SK-N-MC (cell line): ENCODE results near the gene FAM20C.

ENCODE experiments used
- DNase-seq: peaks from one replicate; pipeline ENCODE4 v3.0.0-alpha.2; 2011; ENCODE audit warnings: low read depth, low spot score
- H3K27ac ChIP-seq: fragments of 200-600 bp; sonication (generic); 2 replicates; pipeline ENCODE4 v1.5.1; 2016; ENCODE audit warnings: mixed run types
- H3K36me3 ChIP-seq: fragments of 200-600 bp; sonication (generic); 2 replicates; pipeline ENCODE4 v1.6.1; 2017; ENCODE audit warnings: antibody characterized with exemption, low read length, mixed read lengths; ENCODE audit not compliant: insufficient read depth
- H3K4me3 ChIP-seq: fragments of 200-600 bp; sonication (generic); 2 replicates; pipeline ENCODE4 v1.5.1; 2016
- H3K9ac ChIP-seq: fragments of 200-600 bp; sonication (generic); 2 replicates; pipeline ENCODE4 v1.8.0; 2017; ENCODE audit warnings: mixed run types, mixed read lengths; ENCODE audit not compliant: insufficient read length
- H3K9me3 ChIP-seq: fragments of 200-600 bp; sonication (generic); 2 replicates; pipeline ENCODE4 v1.6.1; 2017; ENCODE audit warnings: low read depth, mild to moderate bottlenecking, antibody characterized with exemption, low read length, moderate library complexity, mixed read lengths
- EZH2 ChIP-seq: fragments of 200-600 bp; sonication (generic); IDR thresholded peaks from one replicate; pipeline ENCODE4 v1.6.1; 2017; ENCODE audit warnings: antibody characterized with exemption
- FOXP2 ChIP-seq: optimal IDR thresholded peaks from 2 replicates; pipeline ENCODE3; 2011; ENCODE audit warnings: mild to moderate bottlenecking, moderate library complexity; ENCODE audit not compliant: insufficient read depth; ENCODE audit errors: extremely low read length, control extremely low read depth
- POLR2AphosphoS5 ChIP-seq: IDR thresholded peaks from 2 replicates; pipeline ENCODE4 v1.6.1; 2012; ENCODE audit warnings: mild to moderate bottlenecking, low read depth, low read length, borderline replicate concordance

The FAM20C gene

DNA sequence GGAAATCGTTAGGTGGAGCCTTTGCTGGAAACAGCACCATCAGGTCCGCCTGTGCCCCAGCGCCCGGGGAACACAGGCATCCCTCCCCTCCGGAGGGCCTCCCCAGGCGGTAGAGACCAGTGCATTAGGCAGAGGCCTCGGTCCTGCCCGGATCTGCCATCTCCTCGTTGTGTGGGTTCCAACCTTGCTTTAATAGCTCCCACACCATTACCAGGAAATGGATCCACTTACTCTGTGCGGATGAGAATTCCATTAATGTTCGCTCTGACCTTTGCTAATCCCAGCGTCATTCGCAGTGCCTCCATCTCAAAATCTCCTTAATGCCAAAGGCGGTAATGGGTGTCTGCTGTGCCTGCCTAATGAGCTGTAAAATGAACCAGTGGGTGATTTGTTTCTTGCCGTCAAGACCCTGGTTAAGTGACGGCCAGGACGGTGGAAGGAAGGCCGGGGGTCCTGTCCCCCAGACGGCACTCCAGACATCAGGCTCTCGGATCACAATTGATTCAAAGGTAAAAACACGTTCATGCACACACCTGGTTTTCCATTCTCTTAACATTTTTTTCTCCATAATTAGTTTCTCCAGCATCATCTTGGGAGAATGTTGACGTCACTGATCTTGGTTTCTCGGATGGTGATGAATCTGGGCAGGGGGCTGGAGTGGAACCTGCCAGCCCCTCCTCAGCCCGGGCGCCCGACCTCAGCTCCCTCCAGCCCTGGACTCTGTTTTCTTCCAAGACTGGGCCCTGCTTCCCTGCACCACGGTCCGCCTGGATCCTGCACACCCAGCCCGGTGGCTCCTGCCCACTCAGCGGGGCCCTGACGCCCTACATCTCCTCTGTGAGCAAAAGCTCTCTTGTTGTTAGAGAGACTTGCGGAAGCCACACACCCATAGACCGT, 22.8 kb upstream of the FAM20C start:
- H3K9ac ChIP-seq = no peak overlapping the region
- no peak for TF ChIP-seq POLR2AphosphoS5
- no peak for TF ChIP-seq EZH2
- no peak for TF ChIP-seq FOXP2
- no peak overlapping the region for H3K27ac ChIP-seq
- H3K9me3 ChIP-seq = no peaks in the 10 kb centered on the region
- no peak overlapping the region for H3K4me3 ChIP-seq
- H3K36me3 ChIP-seq = no peaks in the 10 kb centered on the region
- DNase-seq = no peak

DNA sequence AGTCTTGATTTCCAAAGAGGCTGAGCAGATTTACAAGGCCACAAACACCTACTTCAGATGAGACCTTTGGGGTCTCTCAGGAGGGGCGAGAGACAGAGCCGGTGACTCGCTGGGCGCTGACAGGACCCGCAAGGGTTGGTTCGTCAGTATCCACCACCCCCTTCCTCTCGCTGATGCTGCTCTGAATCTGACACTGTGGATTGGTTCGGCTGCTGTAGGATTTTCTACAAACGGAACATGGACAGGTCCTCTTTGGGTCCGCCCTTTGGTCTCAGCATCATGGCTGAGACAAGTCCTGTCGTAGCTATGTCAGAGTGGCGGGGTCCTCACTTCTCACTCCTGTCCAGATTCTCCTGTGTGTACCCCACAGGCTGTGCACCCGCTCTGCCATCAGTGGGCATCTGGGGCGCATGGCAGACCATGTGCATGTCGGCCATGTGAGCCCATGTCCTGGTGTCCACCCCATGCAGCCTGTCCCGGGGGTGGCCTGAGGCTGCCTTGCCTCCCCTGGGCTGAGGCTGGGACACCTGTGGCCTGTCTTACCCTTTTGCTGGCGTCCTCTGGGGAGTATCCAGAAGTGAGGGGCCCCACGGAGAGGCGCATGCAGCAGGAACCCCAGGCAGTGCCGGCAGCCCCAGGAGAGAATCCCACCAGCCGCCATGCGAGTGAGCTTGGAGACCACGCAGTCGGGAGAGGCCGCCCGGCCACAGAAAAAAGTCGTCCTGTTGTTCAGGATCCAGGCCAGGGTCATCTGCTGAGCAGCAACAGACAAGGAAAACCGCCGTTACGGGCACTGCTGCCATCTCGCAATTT, 21.6 kb upstream of the FAM20C start:
- no peak for DNase-seq
- H3K36me3 ChIP-seq = no peaks in the 10 kb centered on the region
- no peaks in the 10 kb centered on the region for H3K9me3 ChIP-seq
- H3K27ac ChIP-seq = no peak overlapping the region
- TF ChIP-seq FOXP2 = no peak
- TF ChIP-seq POLR2AphosphoS5 = no peak
- TF ChIP-seq EZH2 = no peak
- no peak overlapping the region for H3K4me3 ChIP-seq
- no peak overlapping the region for H3K9ac ChIP-seq

DNA sequence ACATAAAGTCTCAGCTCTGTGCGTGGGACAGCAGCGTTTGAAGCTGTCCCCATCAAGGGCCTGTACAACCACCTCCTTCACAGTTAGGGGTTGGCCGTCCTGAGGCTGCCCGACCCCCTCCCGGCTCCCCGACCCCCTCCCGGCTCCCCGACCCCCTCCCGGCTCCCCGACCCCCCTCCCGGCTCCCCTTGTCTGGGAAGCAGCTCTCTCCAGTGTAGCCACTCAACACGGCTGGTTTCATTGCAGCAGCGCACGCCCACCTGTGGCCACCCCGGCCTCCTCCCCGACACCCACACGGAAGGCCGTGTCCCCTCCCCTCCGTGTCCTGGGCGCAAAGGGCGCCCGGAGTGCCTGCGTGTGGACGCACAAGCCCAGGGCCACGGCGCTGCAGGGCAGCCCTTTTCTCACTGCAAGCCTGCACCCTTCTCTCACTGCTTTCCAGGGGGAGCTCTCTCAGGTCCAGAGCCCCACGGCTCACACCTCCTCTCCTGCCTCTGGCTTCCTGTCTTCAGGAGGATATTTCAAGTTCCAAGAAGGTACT, 20.9 kb upstream of the FAM20C start:
- TF ChIP-seq EZH2 (no peak), FOXP2 (no peak), POLR2AphosphoS5 (no peak)
- Histone ChIP-seq H3K36me3 (no peaks in the 10 kb centered on the region), H3K4me3 (no peak overlapping the region), H3K27ac (no peak overlapping the region), H3K9me3 (no peaks in the 10 kb centered on the region), H3K9ac (no peak overlapping the region)
- DNase-seq = no peak

DNA sequence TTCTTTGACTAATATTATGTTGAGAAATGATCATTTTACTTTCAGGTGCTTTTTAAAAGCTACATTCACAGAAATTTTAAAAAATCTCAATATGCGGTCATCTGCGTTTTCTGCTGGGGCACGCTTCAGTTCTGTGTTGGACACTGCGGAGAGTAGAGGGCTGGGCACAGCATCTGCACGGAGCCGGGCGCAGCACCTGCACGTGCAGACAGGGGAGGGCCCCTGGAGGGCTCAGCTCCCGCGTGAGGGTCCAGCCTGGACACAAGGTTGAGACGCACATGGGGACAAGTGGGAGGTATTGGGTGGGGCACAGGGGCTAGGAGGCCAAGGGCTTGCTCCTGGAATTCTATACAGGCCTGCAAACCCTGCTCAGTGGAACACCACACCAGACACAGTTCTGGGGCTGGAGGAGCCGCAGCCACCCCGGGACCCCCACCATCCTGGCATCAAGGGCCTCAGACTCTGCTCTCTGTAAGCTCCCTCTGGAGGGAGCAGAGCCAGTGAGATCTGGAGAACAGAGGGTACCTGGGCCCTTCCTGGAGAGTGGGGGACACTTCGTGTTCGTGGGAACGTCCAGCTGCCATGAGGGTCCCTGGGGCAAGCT, 20.4 kb upstream of the FAM20C start:
- Histone ChIP-seq H3K36me3 (no peaks in the 10 kb centered on the region), H3K4me3 (no peak overlapping the region), H3K9ac (no peak overlapping the region), H3K27ac (no peak overlapping the region), H3K9me3 (no peaks in the 10 kb centered on the region)
- TF ChIP-seq FOXP2 = no peak
- no peak for TF ChIP-seq POLR2AphosphoS5
- TF ChIP-seq EZH2 = no peak
- no peak for DNase-seq

DNA sequence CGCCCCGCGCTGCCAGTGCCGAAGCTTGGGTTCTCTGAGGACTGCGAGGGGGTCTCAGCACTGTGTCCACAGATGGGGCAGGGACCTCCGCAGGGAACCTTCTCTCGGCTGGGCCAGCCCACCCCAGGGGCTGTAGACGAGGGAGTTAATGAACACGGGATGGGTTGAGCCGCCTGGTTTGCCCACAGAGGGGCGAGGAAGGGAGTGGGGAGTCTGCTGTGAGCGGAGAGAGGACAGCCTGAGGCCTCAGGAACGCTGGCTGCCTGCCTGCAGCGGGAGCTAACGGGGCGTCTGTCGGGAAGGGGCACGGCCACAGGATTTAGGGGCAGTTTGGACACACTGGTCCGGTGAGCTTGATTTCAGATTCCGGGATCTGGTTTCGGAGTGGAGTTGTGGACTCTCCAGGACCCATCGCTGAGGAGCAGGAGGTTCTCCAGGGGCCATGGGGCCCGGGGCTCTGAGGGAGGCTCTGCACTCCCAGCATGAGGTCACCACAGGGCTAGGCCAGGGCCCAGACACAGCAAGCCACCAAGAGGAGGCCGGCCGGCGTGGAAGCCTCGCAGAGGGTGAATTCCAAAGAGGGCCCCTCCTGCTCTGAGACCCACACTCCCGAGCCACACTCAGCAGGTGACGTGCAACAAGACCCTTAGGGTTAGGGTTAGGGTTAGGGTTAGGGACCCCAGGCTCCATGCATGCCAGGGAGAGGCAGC, 19.0 kb upstream of the FAM20C start:
- Histone ChIP-seq H3K36me3 (no peaks in the 10 kb centered on the region), H3K9me3 (no peaks in the 10 kb centered on the region), H3K4me3 (no peak overlapping the region), H3K27ac (no peak overlapping the region), H3K9ac (no peak overlapping the region)
- DNase-seq = no peak
- no peak for TF ChIP-seq EZH2
- TF ChIP-seq FOXP2 = no peak
- no peak for TF ChIP-seq POLR2AphosphoS5

DNA sequence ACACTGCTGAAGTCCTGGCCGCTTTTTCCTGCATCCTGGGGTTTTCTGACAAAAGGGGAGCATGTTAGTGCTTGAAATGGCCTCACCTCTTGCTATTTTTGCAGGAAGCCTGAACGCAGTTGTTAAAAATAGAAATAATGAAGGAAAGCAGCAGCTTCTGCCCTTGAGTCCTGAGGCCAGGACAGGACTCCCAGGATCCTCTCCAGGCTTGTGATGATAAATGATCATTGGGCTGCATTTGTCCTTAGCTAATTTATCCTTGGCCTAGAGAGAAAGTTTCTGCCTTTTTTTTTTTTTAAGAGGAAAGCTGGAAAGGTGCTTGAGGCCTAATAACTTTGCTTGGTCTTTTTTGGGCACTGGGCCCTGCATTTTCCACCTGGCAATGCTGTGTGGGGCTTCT, 17.7 kb upstream of the FAM20C start:
- no peak for DNase-seq
- Histone ChIP-seq H3K27ac (no peak overlapping the region), H3K4me3 (no peak overlapping the region), H3K9ac (no peak overlapping the region), H3K9me3 (no peaks in the 10 kb centered on the region), H3K36me3 (no peaks in the 10 kb centered on the region)
- no peak for TF ChIP-seq EZH2
- TF ChIP-seq POLR2AphosphoS5 = no peak
- no peak for TF ChIP-seq FOXP2

DNA sequence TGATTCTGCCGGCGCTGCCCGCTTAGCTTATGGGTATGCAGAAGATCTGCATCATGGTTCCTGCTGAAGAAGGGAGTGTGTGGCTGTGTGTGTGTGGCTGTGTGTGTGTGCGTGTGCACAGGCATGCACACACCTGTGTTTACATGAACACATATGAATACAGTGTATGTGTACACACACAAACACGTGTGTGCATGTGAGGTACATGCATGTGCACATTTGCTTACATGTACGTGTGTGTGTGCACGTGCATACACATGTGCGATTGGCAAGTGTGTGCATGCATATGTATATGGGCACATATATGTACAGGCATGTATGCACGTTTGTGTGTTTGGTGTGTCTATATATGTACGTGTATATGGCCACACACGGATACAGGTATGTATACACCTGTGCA, 16.4 kb upstream of the FAM20C start:
- H3K9ac ChIP-seq = no peak overlapping the region
- no peak for TF ChIP-seq FOXP2
- TF ChIP-seq POLR2AphosphoS5 = no peak
- no peak for TF ChIP-seq EZH2

More for the DNA sequence above, 16.4 kb upstream of the FAM20C start:
- no peak overlapping the region for H3K4me3 ChIP-seq
- H3K36me3 ChIP-seq = no peaks in the 10 kb centered on the region
- no peak for DNase-seq
- H3K9me3 ChIP-seq = no peaks in the 10 kb centered on the region
- H3K27ac ChIP-seq = no peak overlapping the region
